CD4-positive, alpha-beta T cell treated with Interleukin-1 beta for 1 hour (primary cell): ENCODE measurements around the gene APBA1.

ENCODE experiments used
- DNase-seq, 2 donors: peaks; one replicate each; pipeline ENCODE4 v3.0.0-alpha.2; 2020 to 2022

Gene APBA1

GRCh38 chr9:69516353-69517322 is 155.5 kb downstream of the APBA1 start:
- DNase-seq: no peak

GRCh38 chr9:69515810-69516209 is 156.4 kb downstream of the APBA1 start:
- DNase-seq: no peak

DNA sequence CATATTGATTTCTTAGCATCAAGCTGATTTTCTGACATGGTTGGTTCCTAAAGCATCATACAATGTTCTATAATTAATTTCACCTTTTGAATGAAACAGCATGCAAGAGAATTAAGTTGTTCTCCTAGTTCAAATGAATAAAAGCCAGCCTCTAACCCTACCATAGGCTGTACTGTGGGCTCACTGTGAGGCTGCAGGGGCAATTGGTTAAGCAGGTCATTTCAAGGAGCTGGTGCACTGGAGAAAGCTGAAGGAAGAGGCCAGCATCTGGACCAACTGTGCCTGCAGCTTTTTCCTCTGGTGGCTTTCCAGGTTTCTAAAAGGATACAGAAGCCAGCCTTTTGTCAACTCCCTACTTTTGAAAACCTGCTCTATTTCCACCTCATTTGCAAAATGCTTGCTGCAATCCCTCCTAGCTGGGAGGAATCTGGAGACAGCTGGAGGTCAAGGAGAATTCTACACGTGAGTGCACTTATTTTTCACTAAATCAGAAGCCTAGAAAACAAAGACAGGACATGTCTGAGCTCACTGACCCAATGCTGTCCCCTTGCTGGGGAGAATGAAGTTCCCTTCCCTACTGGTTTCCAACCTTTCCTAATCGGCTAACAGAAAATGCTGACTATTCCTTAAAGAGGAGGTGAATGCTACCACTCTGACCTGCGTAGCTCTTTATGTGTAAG is 158.9 kb downstream of the APBA1 start:
- DNase-seq: no peak

DNA sequence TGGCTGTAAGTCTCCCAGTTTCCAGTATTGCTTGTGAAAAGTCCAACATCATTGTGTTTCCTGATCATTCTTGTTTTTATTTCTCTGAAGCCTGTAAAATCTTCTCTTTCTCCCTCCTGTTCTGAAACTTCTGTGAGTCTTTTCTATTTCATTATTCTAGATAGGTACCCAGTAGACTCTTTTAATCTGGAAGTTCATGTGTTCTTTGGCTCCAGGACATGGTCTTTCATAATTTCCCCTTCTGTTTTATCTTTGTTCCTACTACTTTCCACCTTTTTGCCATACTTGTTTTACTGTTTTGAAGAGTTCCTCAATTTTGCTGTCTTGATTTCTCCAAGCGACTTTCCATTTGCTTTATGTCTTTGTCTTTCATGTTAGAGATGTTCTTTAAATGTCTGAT is 168.1 kb downstream of the APBA1 start:
- DNase-seq: no peak

- no peak for DNase-seq
Measured at GRCh38 chr9:69502671-69503301, 169.4 kb downstream of the APBA1 start.

DNA sequence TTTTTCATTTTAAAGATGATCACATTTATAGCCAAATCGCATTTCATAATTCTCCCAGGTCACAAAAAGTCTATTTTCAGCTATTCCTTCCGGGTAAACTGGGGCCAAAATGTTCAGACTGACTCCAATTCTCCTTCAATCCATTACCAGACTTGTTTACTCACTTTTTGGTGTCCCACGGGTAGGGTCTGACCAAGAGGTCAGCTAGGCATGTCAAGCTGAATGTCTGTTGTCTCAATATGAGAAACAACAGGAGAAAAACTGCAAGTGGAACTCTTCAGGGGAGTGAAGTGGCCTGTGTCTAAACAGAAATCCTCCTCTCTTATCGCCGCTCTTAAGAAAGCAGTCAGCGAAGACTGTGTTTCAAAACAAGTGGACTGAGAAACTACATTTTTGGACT is 171.3 kb downstream of the APBA1 start:
- DNase-seq: no peak

DNA sequence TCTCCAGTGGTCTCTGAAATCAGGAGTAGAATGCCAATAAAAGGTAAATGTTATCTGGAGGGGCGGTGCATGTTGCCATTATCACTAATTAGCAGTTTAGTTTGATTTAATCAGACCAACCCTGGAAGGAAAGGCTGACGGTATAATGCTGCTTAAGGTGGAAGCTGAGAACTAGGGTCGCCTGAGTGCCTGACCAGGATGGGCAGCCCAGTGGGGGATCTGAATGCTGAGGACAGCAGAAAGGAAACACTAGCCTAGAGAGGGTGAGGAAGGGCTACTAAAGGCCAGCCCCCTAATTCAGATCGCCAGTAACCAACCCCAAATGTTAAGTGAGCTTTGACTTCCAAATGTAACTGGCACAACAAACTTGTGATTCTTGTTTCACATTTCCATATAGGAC is 172.2 kb downstream of the APBA1 start:
- no peak for DNase-seq

- no peak for DNase-seq
Measured at GRCh38 chr9:69499407-69499806, 172.8 kb downstream of the APBA1 start.

GRCh38 chr9:69498470-69498869 is 173.7 kb downstream of the APBA1 start:
- no peak for DNase-seq

DNA sequence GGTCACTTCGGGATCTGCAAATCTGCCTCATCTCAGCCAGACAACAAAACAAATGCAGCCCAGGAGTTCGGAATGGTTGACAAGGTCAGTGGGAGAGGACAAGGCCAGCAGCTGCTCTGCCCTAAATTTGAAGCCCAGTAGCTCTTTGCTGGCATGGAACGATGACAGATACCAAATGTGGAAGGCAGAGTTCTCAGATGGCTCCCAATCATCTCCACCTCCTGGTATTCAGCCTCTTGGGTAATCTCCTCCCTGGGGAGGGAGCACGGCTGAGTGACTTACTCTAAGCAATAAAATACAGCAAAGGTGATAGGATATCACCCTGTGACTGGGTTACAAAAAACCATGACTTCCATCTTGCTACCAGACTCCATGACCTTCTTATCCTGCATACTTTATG is 174.4 kb downstream of the APBA1 start:
- DNase-seq: no peak

- no peak for DNase-seq
Measured at GRCh38 chr9:69496846-69497450, 175.2 kb downstream of the APBA1 start.

DNA sequence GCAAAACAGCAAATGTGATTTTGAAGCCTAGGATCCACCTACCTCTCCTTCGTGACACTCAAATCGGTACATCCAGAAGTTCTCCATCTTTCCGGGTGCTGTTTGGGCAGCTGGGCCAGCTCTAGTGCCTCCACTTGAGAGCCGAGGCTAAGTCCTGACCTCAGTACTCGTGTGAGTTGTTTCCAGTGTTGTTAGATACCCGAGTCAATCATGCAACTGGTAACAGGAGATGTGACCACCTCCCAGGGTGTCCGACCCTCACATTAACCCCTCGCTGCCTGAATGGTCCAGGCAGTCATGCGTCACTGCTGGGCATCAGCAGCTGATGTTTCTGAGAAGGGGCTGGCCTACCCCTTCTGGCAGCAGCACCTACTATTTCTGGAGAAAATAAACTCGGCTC is 176.9 kb downstream of the APBA1 start:
- DNase-seq: no peak

GRCh38 chr9:69494763-69495162 is 177.4 kb downstream of the APBA1 start:
- no peak for DNase-seq

DNA sequence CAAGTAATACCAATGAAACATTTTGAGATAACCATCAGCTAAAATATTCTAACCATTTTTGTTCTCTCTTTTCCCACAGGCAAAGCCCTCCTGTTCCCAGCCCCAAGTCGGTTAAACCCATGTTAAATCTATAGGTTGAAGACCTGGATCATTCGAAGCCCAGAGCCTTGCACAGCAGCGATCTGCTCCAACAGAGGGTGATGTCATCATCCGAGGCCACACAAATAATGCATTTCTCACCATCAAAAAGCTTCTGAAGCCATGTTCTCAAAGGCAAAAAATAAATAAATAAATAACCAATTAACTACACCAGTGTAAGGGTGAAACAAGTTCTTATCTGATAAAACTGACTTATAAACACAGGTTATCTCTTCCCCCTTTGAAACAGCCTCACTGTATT is 178.0 kb downstream of the APBA1 start:
- no peak for DNase-seq

- no peak for DNase-seq
Measured at GRCh38 chr9:69486498-69486897, 185.7 kb downstream of the APBA1 start.

DNA sequence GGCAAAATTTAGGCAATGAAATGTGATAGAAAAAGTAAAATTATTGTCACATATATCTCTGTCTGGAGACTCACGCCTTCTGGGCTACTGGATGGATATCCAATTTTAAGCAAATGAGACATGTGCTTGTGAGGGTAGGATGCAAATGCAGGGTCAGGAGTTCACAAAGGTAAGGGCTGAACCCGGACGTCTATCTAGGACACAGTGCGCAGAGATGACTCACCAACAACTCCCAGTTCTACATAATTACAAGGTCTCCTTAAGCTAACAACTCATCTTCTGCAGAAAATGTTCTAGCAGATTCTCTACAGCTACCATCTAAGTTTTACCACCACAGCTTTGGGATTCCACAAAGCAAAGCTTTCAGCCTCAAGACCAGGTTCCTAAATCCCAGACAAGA is 186.7 kb downstream of the APBA1 start:
- DNase-seq: peak in 1 of 2 donors; percentile 14

DNA sequence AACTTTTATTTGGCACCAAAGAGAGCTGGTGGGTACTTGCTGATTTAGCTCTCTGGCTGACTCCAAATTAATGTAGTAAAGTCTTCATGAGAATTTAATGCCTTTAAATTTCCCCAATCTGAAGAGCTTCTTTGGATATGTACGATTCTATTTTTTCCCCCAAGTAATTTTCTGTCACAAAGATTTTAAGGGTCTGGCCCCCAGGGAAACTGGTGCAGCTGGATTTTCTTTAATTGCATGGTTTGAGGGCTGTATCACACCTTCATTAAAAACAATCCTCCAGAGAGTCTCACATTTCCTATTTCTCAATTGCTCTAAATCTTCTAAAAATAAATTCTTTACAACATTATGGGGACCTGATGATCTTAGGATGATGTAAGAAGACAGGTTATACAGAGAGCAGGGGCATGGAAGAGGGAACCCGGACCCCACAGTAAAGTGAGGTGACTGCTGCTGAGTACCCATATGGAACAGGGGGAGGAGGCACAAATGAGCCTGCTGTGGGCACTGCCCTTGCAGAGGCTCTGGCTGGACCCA is 188.2 kb downstream of the APBA1 start:
- no peak for DNase-seq

DNA sequence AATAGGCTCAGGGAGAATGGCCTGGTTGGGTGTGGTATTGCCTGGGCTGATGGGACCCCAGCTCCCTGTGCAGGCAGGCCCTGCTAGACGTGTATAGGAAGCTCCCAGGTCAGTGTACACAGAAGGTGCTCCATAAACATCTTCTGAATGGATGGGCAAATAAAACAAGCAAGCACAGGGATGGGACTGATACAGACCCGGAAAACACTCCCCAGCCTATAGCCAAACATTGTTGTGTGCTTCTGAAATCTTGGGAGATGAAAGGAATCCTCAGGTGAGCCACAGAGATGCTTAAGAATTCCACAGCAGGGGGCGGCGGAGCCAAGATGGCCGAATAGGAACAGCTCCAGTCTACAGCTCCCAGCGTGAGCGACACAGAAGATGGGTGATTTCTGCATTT is 195.4 kb downstream of the APBA1 start:
- DNase-seq: no peak

GRCh38 chr9:69476016-69476415 is 196.2 kb downstream of the APBA1 start:
- DNase-seq: peak; percentile 21 to 30

DNA sequence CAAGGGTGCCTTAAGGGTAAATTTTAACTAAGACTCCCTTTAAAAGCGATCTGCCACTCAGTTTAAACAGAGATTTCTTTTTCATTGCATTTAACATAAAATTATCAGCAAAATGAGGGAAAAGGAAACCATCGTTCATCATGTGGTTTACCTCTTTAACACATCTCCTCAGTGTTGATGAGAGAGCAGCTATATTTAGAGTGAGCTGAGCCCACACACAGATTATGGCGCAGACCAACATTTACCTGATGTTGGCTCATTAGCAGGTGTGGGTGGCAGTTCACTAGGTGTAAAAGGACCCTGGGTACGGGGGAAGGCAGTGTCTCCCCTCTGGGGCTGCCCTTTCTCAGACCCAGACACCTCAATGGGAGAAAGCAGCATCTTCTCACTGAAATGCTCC is 197.3 kb downstream of the APBA1 start:
- peak in 1 of 2 donors; percentile 5 for DNase-seq

- DNase-seq: no peak
Measured at GRCh38 chr9:69472101-69472620, 200.0 kb downstream of the APBA1 start.

DNA sequence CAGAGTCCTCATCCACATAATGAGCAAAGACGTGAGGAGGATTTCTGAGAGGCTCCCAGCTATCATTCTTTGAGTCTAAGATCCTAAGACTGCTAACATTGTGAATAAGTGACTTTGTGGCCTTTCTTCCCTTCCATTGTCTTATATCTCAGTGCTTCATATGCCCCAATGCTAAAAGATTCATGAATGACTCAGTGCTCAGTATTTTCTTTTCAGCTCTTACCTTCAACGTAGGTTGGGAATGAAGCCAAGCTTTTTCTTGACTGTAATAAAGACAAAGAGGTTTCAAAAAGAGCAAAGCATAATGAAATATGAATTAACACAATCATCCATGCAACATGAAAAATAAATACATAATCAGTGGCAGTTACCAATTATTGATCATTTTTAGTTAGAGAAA is 200.7 kb downstream of the APBA1 start:
- DNase-seq: no peak
